Measurements from ENCODE around the gene USP36. TPM values are rescaled to one million over a fixed set of nuclear protein-coding genes. Genes with fewer than 3 reads are reported as not detected.

The USP36 gene
- 20.5 and 22.3 TPM in 2 replicates for total RNA-seq

GRCh38 chr17:78840780-78841611 lies at the start of gene USP36:
TSS of gene USP36 (minus strand) at chr17:78840814. CDS start at chr17:78836363, 4,451 bp downstream.

GRCh38 chr17:78781893-78782304 lies 58.7 kb downstream of the USP36 start, which contains the start of gene CYTH1:
TSS of gene CYTH1 (minus strand) at chr17:78782273. CDS start at chr17:78782223, 50 bp downstream.

Other genes with a start within 250 kb of the USP36 start
- 44.8 and 55.7 TPM in 2 replicates for gene CYTH1, start 58.5 kb downstream of the USP36 start, total RNA-seq
- gene CEP295NL, start 62.4 kb upstream of the USP36 start, total RNA-seq = 0.20 and 0.74 TPM in 2 replicates
- gene TIMP2, start 84.6 kb upstream of the USP36 start, total RNA-seq = 128 and 131 TPM in 2 replicates
- 80.6 TPM in 2 replicates for gene LGALS3BP, start 139.1 kb upstream of the USP36 start, total RNA-seq
- 54.8 and 62.7 TPM in 2 replicates for gene CANT1, start 168.9 kb upstream of the USP36 start, total RNA-seq
- 7.0 and 9.5 TPM in 2 replicates for gene C1QTNF1, start 183.4 kb upstream of the USP36 start, total RNA-seq
- 5.9 and 6.8 TPM in 2 replicates for gene ENGASE, start 234.0 kb upstream of the USP36 start, total RNA-seq

All from mammary microvascular endothelial cell (primary cell).